NCI-H2029 treated with DMSO at 0.1 percent for 48 hours (cell line): ENCODE data around the gene NRL.
"Not testable (repeated sequence)": the region's sequence is repeated elsewhere in the genome, so short reads cannot be mapped to it uniquely, and the experiment has no call there.

Experiments
- DNase-seq: peaks from one replicate; lab custom pipeline; 2025; lab: John Stamatoyannopoulos, UW

Gene NRL

GRCh38 chr14:24123424-24124417 lies 9.0 kb upstream of the NRL start:
- DNase-seq, result no peak

GRCh38 chr14:24122898-24123297 lies 8.1 kb upstream of the NRL start:
- DNase-seq, result no peak

GRCh38 chr14:24122416-24122815 lies 7.7 kb upstream of the NRL start:
- no peak for DNase-seq

GRCh38 chr14:24121210-24121609 lies 6.5 kb upstream of the NRL start:
- DNase-seq, result no peak

- DNase-seq, result no peak
Observed at GRCh38 chr14:24119691-24120090, 4.9 kb upstream of the NRL start.

- no peak for DNase-seq
Observed at GRCh38 chr14:24117179-24117578, 2.4 kb upstream of the NRL start.

GRCh38 chr14:24116128-24116814 lies 1.5 kb upstream of the NRL start:
- no peak for DNase-seq

GRCh38 chr14:24115422-24116127 lies 826 bp upstream of the NRL start:
- DNase-seq, result no peak

- DNase-seq, result peak; percentile 89
Observed at GRCh38 chr14:24113801-24114531, 783 bp downstream of the NRL start.

GRCh38 chr14:24113379-24113800 lies 1.4 kb downstream of the NRL start:
- no peak for DNase-seq

- DNase-seq, result no peak
Observed at GRCh38 chr14:24110523-24110922, 4.2 kb downstream of the NRL start.

- DNase-seq, result no peak
Observed at GRCh38 chr14:24110060-24110459, 4.7 kb downstream of the NRL start.

GRCh38 chr14:24108336-24108874 lies 6.3 kb downstream of the NRL start:
- no peak for DNase-seq

- no peak for DNase-seq
Observed at GRCh38 chr14:24106672-24107271, 8.0 kb downstream of the NRL start.

GRCh38 chr14:24105609-24106239 lies 9.0 kb downstream of the NRL start:
- DNase-seq, result not testable (repeated sequence)

GRCh38 chr14:24103451-24103850 lies 11.3 kb downstream of the NRL start:
- DNase-seq, result no peak

GRCh38 chr14:24102357-24103048 lies 12.2 kb downstream of the NRL start:
- DNase-seq, result no peak

GRCh38 chr14:24100982-24101494 lies 13.7 kb downstream of the NRL start:
- DNase-seq, result no peak

GRCh38 chr14:24100197-24100981 lies 14.4 kb downstream of the NRL start:
- no peak for DNase-seq
